Thoracic aorta (tissue), 2 donors: ENCODE results near the gene STT3B. TPM values are rescaled to one million over a fixed set of nuclear protein-coding genes. Genes with fewer than 3 reads are reported as not detected.

Source experiments
- ATAC-seq: fragments of 150-250 bp; one replicate; pipeline ENCODE4 v1.8.0; 2017; ENCODE audit warnings: low read depth; ENCODE audit not compliant: insufficient number of reproducible peaks, low FRiP score
- DNase-seq: peaks from one replicate; pipeline ENCODE4 v3.0.0-alpha.2; 2020; ENCODE audit warnings: low spot score
- H3K27ac ChIP-seq, 2 donors: fragments of 200-600 bp; sonication (generic); 1 replicate in 1 of 2; 2 replicates in 1 of 2; pipeline ENCODE4 v1.5.1; 2016; ENCODE audit warnings: mild to moderate bottlenecking in 2 of 2, moderate library complexity in 2 of 2
- H3K27me3 ChIP-seq: fragments of 200-600 bp; sonication (generic); replicated peaks from 2 replicates; pipeline ENCODE4 v1.6.0; 2016; ENCODE audit warnings: mild to moderate bottlenecking; ENCODE audit not compliant: insufficient read depth
- H3K36me3 ChIP-seq: fragments of 200-600 bp; sonication (generic); one replicate; pipeline ENCODE4 v1.5.1; 2016
- H3K4me1 ChIP-seq, 2 donors: fragments of 200-600 bp; sonication (generic); 1 replicate in 1 of 2; 2 replicates in 1 of 2; pipeline versions ENCODE4 v1.5.1 to v1.6.0; 2016; ENCODE audit warnings: low read depth in 2 of 2, mild to moderate bottlenecking in 1 of 2; ENCODE audit not compliant: control insufficient read depth in 1 of 2
- H3K4me3 ChIP-seq: fragments of 200-600 bp; sonication (generic); 2 replicates; pipeline ENCODE4 v1.5.1; 2016; ENCODE audit warnings: mild to moderate bottlenecking
- H3K9me3 ChIP-seq: fragments of 200-600 bp; sonication (generic); 2 replicates; pipeline ENCODE4 v1.5.1; 2016
- total RNA-seq, 2 donors: library from RNA; depleted of rRNA; stranded (reverse); fragments of >200 nt; gene quantifications; one replicate each; pipeline versions ENCODE4 v1.1.0 to v1.2.3, GENCODE V29; 2016
- TF ChIP-seq, protein P1 (sequence below): fragments of 200-600 bp; sonication (generic); IDR thresholded peaks from one replicate; pipeline ENCODE4 v1.5.1; 2019; ENCODE audit warnings: antibody characterized with exemption

Gene STT3B
- total RNA-seq, 2 donors from 2014 or later = 99.0 to 126 TPM

DNA sequence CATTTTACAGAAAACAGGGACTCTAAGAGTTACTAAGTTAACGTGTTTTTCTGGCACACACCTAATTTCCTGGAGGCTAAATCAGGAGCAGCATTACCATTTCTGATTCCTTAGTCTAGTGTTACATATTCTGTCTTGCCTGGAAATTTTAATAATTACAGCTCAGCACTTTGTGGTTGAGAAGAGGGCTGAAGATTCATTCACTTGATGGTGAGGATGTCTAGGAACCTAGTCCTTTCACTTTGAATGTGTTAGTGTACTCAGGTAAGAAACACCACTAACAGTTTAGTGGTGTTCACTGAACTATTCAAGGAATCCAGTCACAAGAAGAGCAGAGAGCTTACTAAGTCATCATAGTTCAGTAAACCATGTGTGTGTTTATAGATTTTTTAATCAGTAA lies 102.8 kb downstream of the STT3B start:
- DNase-seq (no peak), ATAC-seq (no peak)
- Histone ChIP-seq H3K27ac (no peak overlapping the region), H3K4me1 (peaks cover 0 to 6% of the 10 kb centered on the region in 2 donors), H3K27me3 (no peaks in the 10 kb centered on the region), H3K36me3 (peaks cover 3% of the 10 kb centered on the region), H3K9me3 (no peaks in the 10 kb centered on the region), H3K4me3 (no peak overlapping the region)
- TF ChIP-seq, protein P1, sequence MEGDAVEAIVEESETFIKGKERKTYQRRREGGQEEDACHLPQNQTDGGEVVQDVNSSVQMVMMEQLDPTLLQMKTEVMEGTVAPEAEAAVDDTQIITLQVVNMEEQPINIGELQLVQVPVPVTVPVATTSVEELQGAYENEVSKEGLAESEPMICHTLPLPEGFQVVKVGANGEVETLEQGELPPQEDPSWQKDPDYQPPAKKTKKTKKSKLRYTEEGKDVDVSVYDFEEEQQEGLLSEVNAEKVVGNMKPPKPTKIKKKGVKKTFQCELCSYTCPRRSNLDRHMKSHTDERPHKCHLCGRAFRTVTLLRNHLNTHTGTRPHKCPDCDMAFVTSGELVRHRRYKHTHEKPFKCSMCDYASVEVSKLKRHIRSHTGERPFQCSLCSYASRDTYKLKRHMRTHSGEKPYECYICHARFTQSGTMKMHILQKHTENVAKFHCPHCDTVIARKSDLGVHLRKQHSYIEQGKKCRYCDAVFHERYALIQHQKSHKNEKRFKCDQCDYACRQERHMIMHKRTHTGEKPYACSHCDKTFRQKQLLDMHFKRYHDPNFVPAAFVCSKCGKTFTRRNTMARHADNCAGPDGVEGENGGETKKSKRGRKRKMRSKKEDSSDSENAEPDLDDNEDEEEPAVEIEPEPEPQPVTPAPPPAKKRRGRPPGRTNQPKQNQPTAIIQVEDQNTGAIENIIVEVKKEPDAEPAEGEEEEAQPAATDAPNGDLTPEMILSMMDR = no peak

DNA sequence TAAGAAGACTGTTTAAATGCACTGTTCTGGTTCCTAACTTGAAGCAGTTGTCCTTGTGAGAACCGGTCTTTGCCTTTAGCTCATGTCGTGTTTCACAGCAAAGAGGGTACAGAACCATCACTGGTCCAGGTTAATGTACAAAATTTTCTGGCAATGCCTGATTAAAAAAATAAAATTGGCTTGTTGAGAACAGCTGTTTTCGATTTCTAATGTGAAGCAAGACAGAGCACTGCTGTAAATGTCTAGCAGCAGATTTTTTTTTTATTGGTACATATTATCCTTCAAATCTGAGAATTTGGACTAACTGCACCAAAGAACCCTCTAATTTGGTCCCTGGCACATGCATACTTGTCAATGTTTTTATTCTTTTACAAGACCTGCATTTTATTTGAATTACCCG lies 103.3 kb downstream of the STT3B start:
- Histone ChIP-seq H3K9me3 (no peaks in the 10 kb centered on the region), H3K36me3 (no peaks in the 10 kb centered on the region), H3K4me1 (peaks cover 0 to 6% of the 10 kb centered on the region in 2 donors), H3K27me3 (no peaks in the 10 kb centered on the region), H3K27ac (no peak overlapping the region), H3K4me3 (no peak overlapping the region)
- ATAC-seq (no peak), DNase-seq (no peak)
- TF ChIP-seq, protein P1 = no peak

DNA sequence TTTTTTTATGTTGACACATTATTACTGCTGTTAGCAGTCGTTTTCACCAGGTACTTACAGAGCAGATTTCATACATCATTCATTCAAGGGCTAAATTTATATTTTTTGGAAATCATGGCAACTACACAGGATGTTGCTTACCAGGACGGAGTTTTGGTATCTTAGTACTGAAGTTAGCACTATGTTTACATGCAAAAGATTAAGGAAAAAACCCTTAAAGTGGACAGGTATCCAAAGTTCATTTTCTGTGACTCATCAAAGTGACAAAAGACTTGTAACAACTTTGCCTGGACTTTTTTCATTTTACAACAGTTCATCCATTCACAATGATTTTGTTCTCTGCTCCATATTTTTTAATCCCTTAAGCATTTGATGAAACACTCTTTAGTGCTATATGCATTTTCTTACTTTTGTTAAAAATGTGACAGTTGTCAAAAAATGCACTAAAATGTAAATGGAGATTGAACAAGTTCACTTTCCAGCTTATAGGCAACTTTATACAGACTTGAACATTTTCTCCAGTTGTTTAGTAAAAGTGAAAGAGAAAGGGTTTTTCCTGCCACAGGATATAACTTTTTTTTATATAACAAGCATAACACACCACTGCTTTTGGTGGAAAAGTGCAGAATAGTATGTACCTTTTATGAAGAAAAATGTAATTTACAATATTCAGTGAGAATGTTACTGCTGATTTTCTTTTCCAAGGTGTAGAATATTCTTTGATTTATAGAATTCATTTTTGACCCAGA lies 104.1 kb downstream of the STT3B start:
- H3K36me3 ChIP-seq = no peaks in the 10 kb centered on the region
- no peak for ATAC-seq
- TF ChIP-seq, protein P1 = no peak
- no peak overlapping the region for H3K4me3 ChIP-seq
- no peak overlapping the region for H3K27ac ChIP-seq
- H3K9me3 ChIP-seq = no peaks in the 10 kb centered on the region
- peaks cover 0 to 6% of the 10 kb centered on the region in 2 donors for H3K4me1 ChIP-seq
- DNase-seq = no peak
- no peaks in the 10 kb centered on the region for H3K27me3 ChIP-seq

GRCh38 chr3:31639828-31640227 lies 107.1 kb downstream of the STT3B start:
- ATAC-seq = no peak
- peaks cover 0 to 6% of the 10 kb centered on the region in 2 donors for H3K4me1 ChIP-seq
- no peak overlapping the region for H3K4me3 ChIP-seq
- no peaks in the 10 kb centered on the region for H3K27me3 ChIP-seq
- H3K36me3 ChIP-seq = no peaks in the 10 kb centered on the region
- H3K27ac ChIP-seq = no peak overlapping the region
- no peaks in the 10 kb centered on the region for H3K9me3 ChIP-seq
- TF ChIP-seq, protein P1 = no peak
- no peak for DNase-seq

GRCh38 chr3:31645256-31645655 lies 112.5 kb downstream of the STT3B start:
- TF ChIP-seq, protein P1 = no peak
- Histone ChIP-seq H3K4me3 (no peak overlapping the region), H3K4me1 (no peaks in the 10 kb centered on the region), H3K27me3 (no peaks in the 10 kb centered on the region), H3K36me3 (peaks cover 4% of the 10 kb centered on the region), H3K9me3 (peaks cover 15% of the 10 kb centered on the region), H3K27ac (no peak overlapping the region)
- DNase-seq (no peak), ATAC-seq (no peak)
